Activated naive CD8-positive, alpha-beta T cell treated with anti-CD3 and anti-CD28 coated beads for 36 hours (primary cell): ENCODE results near the gene WDFY3. TPM values are rescaled to one million over a fixed set of nuclear protein-coding genes. Genes with fewer than 3 reads are reported as not detected.

Experiments
- DNase-seq: peaks from one replicate; pipeline ENCODE4 v3.0.0; 2021
- H3K27ac Mint-ChIP-seq: one replicate; pipeline ENCODE4 v1.8.0; 2022; ENCODE audit warnings: mild to moderate bottlenecking, moderate library complexity, mixed read lengths
- H3K27me3 Mint-ChIP-seq: one replicate; pipeline ENCODE4 v1.8.0; 2022; ENCODE audit warnings: mild to moderate bottlenecking, mixed read lengths
- H3K36me3 Mint-ChIP-seq: one replicate; pipeline ENCODE4 v1.8.0; 2021; ENCODE audit warnings: mild to moderate bottlenecking, mixed read lengths
- H3K4me1 Mint-ChIP-seq: one replicate; pipeline ENCODE4 v1.8.0; 2021; ENCODE audit warnings: mixed read lengths
- H3K4me3 Mint-ChIP-seq: one replicate; pipeline ENCODE4 v1.8.0; 2022; ENCODE audit warnings: mild to moderate bottlenecking, moderate library complexity, mixed read lengths
- H3K9me3 Mint-ChIP-seq: one replicate; pipeline ENCODE4 v1.8.0; 2022; ENCODE audit warnings: mixed read lengths
- total RNA-seq, 2 experiments: library from RNA; stranded (reverse); gene quantifications; one replicate each; pipeline ENCODE4 v1.2.3, GENCODE V29; 2021

Gene WDFY3
- total RNA-seq, 2 experiments from 2014 or later: 0.52 to 0.80 TPM

DNA sequence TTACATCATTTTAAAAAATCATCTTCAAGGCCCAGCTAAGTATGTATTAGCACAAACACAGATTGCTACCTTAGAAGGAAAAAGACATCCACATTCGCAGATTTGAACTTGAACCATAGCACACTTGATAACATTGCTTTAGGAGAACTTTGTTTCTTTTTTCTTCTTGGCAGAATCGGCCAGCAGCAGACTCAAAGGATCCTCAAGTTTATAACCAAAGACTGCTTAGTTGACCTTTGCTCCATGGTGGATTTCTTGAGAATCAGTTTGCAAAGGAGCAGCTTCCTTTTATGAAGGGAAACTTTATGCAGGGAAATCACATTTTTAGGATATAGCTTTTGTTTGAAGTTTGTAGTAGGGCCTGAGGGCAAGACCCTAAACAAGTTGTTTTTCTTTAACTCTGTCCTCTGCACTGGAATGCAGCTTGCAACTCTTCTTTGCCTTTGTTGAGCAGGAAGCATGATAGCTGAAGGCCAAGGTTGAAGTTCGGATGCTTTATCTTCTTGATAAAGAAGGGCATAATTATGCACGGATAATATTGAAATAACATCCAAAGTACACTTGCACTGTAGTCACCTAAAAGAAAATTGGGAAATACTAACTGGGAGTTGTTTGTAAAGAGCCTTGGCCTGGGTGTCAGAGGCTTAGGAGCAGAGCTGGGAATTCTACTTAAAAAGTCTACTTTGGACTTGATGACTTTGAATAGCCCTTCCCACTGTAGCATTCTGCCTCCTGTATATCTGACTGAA, 305.1 kb downstream of the WDFY3 start:
- Mint-ChIP-seq H3K4me3 (no peak overlapping the region), H3K4me1 (no peaks in the 10 kb centered on the region), H3K27ac (no peak overlapping the region), H3K27me3 (no peaks in the 10 kb centered on the region), H3K9me3 (peaks cover 4% of the 10 kb centered on the region), H3K36me3 (no peaks in the 10 kb centered on the region)
- no peak for DNase-seq

DNA sequence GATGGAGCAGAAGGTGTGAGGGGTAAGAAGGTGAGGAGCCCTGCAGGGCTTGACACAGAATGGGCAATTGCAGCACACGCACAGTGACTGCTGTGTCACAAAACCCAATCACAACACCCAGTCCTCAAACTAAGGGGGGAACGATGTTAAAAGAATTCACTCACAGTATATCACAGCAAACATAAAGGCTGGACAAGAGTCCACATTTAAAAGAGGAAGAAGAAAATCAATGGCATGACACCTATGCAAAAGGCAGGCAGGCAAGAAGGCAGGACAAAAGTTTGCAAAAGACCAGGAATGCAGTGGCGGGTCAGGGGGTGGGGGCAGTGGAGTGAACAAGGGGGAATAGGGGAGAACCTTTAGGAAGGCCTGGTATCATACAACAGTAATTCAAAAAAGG, 305.9 kb downstream of the WDFY3 start:
- H3K4me1 Mint-ChIP-seq: no peaks in the 10 kb centered on the region
- H3K27ac Mint-ChIP-seq: no peak overlapping the region
- DNase-seq: no peak
- H3K27me3 Mint-ChIP-seq: peaks cover 4% of the 10 kb centered on the region
- no peaks in the 10 kb centered on the region for H3K36me3 Mint-ChIP-seq
- peaks cover 4% of the 10 kb centered on the region for H3K9me3 Mint-ChIP-seq
- H3K4me3 Mint-ChIP-seq: no peak overlapping the region

- H3K4me3 Mint-ChIP-seq: no peak overlapping the region
- H3K9me3 Mint-ChIP-seq: peaks cover 2% of the 10 kb centered on the region
- no peak for DNase-seq
- H3K4me1 Mint-ChIP-seq: no peaks in the 10 kb centered on the region
- peaks cover 4% of the 10 kb centered on the region for H3K27me3 Mint-ChIP-seq
- no peak overlapping the region for H3K27ac Mint-ChIP-seq
- H3K36me3 Mint-ChIP-seq: peaks cover 1% of the 10 kb centered on the region
These were observed 314.0 kb downstream of the WDFY3 start for GRCh38 chr4:84652478-84652877.

GRCh38 chr4:84651499-84651898, 315.0 kb downstream of the WDFY3 start:
- Mint-ChIP-seq H3K27me3 (peaks cover 4% of the 10 kb centered on the region), H3K27ac (no peak overlapping the region), H3K9me3 (no peaks in the 10 kb centered on the region), H3K4me1 (no peaks in the 10 kb centered on the region), H3K36me3 (peaks cover 1% of the 10 kb centered on the region), H3K4me3 (no peak overlapping the region)
- no peak for DNase-seq

GRCh38 chr4:84648863-84649647, 317.4 kb downstream of the WDFY3 start:
- Mint-ChIP-seq H3K4me3 (no peak overlapping the region), H3K27ac (no peak overlapping the region), H3K27me3 (no peaks in the 10 kb centered on the region), H3K36me3 (peaks cover 1% of the 10 kb centered on the region), H3K9me3 (no peaks in the 10 kb centered on the region), H3K4me1 (no peaks in the 10 kb centered on the region)
- DNase-seq: no peak

DNA sequence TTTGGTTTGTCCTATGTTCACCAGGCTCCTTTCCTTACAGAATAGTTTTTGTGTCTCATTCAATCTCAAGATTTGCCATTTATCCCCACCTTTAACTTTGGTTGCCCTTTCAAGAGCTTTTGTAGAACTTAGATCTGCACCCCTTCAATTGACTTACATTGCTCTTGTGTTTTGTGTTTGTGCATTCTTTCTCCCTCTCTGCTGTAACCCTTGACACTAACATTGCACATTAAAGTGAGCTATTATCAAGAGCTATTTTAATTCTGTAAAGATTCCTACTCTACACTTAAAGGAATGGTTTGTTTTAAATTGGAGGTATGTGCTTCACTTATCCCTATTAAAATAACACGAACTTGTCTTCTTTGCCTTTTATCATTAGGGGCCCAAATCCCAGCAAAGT, 318.3 kb downstream of the WDFY3 start:
- Mint-ChIP-seq H3K36me3 (peaks cover 1% of the 10 kb centered on the region), H3K27me3 (no peaks in the 10 kb centered on the region), H3K27ac (no peak overlapping the region), H3K4me1 (no peaks in the 10 kb centered on the region), H3K4me3 (no peak overlapping the region), H3K9me3 (no peaks in the 10 kb centered on the region)
- no peak for DNase-seq

- no peaks in the 10 kb centered on the region for H3K27me3 Mint-ChIP-seq
- no peaks in the 10 kb centered on the region for H3K9me3 Mint-ChIP-seq
- H3K36me3 Mint-ChIP-seq: peaks cover 1% of the 10 kb centered on the region
- no peak overlapping the region for H3K27ac Mint-ChIP-seq
- no peaks in the 10 kb centered on the region for H3K4me1 Mint-ChIP-seq
- DNase-seq: no peak
- H3K4me3 Mint-ChIP-seq: no peak overlapping the region
These were observed 319.1 kb downstream of the WDFY3 start for GRCh38 chr4:84647312-84647884.

GRCh38 chr4:84644087-84644486, 322.4 kb downstream of the WDFY3 start:
- no peak overlapping the region for H3K4me3 Mint-ChIP-seq

GRCh38 chr4:84639145-84639544, 327.3 kb downstream of the WDFY3 start:
- Mint-ChIP-seq H3K9me3 (no peaks in the 10 kb centered on the region), H3K4me1 (no peaks in the 10 kb centered on the region), H3K36me3 (no peaks in the 10 kb centered on the region), H3K27ac (no peak overlapping the region), H3K4me3 (no peak overlapping the region), H3K27me3 (no peaks in the 10 kb centered on the region)
- no peak for DNase-seq

More at GRCh38 chr4:84644087-84644486, 322.4 kb downstream of the WDFY3 start:
- Mint-ChIP-seq H3K4me1 (no peaks in the 10 kb centered on the region), H3K9me3 (no peaks in the 10 kb centered on the region), H3K36me3 (no peaks in the 10 kb centered on the region), H3K27ac (no peak overlapping the region), H3K27me3 (no peaks in the 10 kb centered on the region)
- no peak for DNase-seq

DNA sequence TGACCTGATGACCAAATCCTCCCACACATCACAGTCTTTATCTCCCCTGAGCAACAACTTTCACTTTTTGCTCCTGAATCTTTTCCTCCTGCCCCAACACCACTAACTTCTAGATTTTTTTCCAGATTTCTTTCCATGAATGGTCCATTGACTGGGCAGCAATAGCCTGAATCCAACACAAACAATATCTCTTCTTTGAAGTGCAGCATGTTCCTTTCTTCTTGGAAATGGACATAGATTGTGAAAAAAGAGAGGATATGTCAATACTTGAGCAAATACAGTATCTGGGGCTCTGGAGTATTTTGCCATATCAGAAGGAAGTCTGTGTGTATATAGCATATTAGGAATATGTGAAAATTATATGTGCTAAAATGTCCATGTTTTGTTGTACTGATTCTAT, 328.4 kb downstream of the WDFY3 start:
- no peaks in the 10 kb centered on the region for H3K9me3 Mint-ChIP-seq
- no peak overlapping the region for H3K4me3 Mint-ChIP-seq
- DNase-seq: no peak
- H3K36me3 Mint-ChIP-seq: no peaks in the 10 kb centered on the region
- no peak overlapping the region for H3K27ac Mint-ChIP-seq
- H3K4me1 Mint-ChIP-seq: no peaks in the 10 kb centered on the region
- H3K27me3 Mint-ChIP-seq: no peaks in the 10 kb centered on the region

DNA sequence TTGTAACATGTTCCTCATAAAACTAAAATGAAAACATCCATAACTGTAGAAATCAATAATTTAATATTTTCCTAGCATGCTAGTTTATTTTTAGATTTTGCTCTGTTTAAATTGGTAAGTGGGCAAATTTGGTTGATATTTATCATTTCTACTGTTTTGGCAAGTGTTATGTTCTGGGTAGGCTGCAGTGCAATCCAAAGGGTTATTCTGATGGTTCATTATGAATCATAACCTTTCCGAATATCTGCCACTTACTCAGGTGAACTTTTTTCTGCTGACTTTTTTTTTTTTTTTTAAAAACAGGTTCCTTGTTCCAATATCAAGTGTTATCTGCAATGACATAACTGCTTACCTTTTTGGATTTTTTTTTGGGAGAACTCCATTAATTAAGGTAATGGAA, 331.5 kb downstream of the WDFY3 start:
- H3K36me3 Mint-ChIP-seq: no peaks in the 10 kb centered on the region
- H3K27ac Mint-ChIP-seq: no peak overlapping the region
- no peak overlapping the region for H3K4me3 Mint-ChIP-seq
- no peak for DNase-seq
- no peaks in the 10 kb centered on the region for H3K9me3 Mint-ChIP-seq
- H3K4me1 Mint-ChIP-seq: no peaks in the 10 kb centered on the region
- H3K27me3 Mint-ChIP-seq: no peaks in the 10 kb centered on the region

GRCh38 chr4:84632092-84632491, 334.4 kb downstream of the WDFY3 start:
- H3K9me3 Mint-ChIP-seq: no peaks in the 10 kb centered on the region
- H3K4me3 Mint-ChIP-seq: no peak overlapping the region
- no peaks in the 10 kb centered on the region for H3K4me1 Mint-ChIP-seq
- H3K36me3 Mint-ChIP-seq: no peaks in the 10 kb centered on the region
- no peaks in the 10 kb centered on the region for H3K27me3 Mint-ChIP-seq
- H3K27ac Mint-ChIP-seq: no peak overlapping the region
- no peak for DNase-seq

DNA sequence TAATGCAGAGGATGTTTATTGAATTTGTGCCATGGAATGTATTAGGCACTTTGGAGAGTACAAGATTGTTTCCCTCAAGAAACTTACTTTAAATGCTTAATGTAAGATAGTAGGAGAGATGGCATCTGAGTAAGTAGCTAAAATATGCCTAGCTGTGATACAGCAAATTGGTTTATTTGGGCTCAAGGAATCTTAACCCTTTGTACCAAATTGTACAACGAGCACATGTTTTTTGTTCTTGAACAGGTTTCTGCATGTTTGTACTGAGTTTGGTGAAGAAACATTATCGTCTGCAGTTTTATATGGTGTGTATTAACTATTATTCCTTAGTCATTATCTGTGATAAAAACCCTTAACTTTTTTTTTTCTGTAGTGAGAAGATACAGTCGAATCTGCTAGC, 334.9 kb downstream of the WDFY3 start:
- Mint-ChIP-seq H3K27me3 (no peaks in the 10 kb centered on the region), H3K27ac (no peak overlapping the region), H3K36me3 (no peaks in the 10 kb centered on the region), H3K4me1 (no peaks in the 10 kb centered on the region), H3K9me3 (no peaks in the 10 kb centered on the region), H3K4me3 (no peak overlapping the region)
- no peak for DNase-seq

GRCh38 chr4:84626673-84627072, 339.8 kb downstream of the WDFY3 start:
- Mint-ChIP-seq H3K36me3 (no peaks in the 10 kb centered on the region), H3K27me3 (no peaks in the 10 kb centered on the region), H3K27ac (no peak overlapping the region), H3K4me3 (no peak overlapping the region), H3K9me3 (no peaks in the 10 kb centered on the region), H3K4me1 (no peaks in the 10 kb centered on the region)
- no peak for DNase-seq

- no peaks in the 10 kb centered on the region for H3K27me3 Mint-ChIP-seq
- H3K4me3 Mint-ChIP-seq: no peak overlapping the region
- no peaks in the 10 kb centered on the region for H3K9me3 Mint-ChIP-seq
- H3K27ac Mint-ChIP-seq: no peak overlapping the region
- DNase-seq: no peak
- H3K4me1 Mint-ChIP-seq: no peaks in the 10 kb centered on the region
- no peaks in the 10 kb centered on the region for H3K36me3 Mint-ChIP-seq
These were observed 342.8 kb downstream of the WDFY3 start for GRCh38 chr4:84623661-84624060.
